Brain microvascular endothelial cell (primary cell): ENCODE measurements around the gene CFP.

Experiments
- DNase-seq: peaks from one replicate; pipeline ENCODE4 v3.0.0-alpha.2; 2020
- H3K27ac ChIP-seq: fragments of 250-450 bp; sonication (Bioruptor Pico); 2 replicates; pipeline ENCODE4 v1.5.1; 2020; ENCODE audit warnings: mild to moderate bottlenecking, moderate library complexity
- H3K27me3 ChIP-seq: fragments of 250-450 bp; sonication (Bioruptor Pico); replicated peaks from 2 replicates; pipeline ENCODE4 v1.5.1; 2020; ENCODE audit warnings: mild to moderate bottlenecking
- H3K36me3 ChIP-seq: fragments of 250-450 bp; sonication (Bioruptor Pico); replicated peaks from 2 replicates; pipeline ENCODE4 v1.5.1; 2020; ENCODE audit warnings: mild to moderate bottlenecking
- H3K4me3 ChIP-seq: 2 replicates; pipeline ENCODE4 v1.5.1; 2011; ENCODE audit warnings: low read depth, mild to moderate bottlenecking, control low read depth, low read length, moderate library complexity
- CTCF ChIP-seq: IDR thresholded peaks from 2 replicates; pipeline ENCODE4 v1.5.1; 2011; ENCODE audit warnings: low read depth, mild to moderate bottlenecking, moderate library complexity, low read length, control low read depth, inconsistent platforms; ENCODE audit errors: missing control alignments
- in situ Hi-C: cut with HindIII; loops from 2 replicates; pipeline ENCODE4 v1.10.0; 2017; ENCODE audit warnings: low sequenced_read_pairs, low pct_ligation_motif_present

Gene CFP

GRCh38 chrX:47618923-47619485 is 10.7 kb downstream of the CFP start:
- in situ Hi-C loops, result no loop called here
- no peak for TF ChIP-seq CTCF
- H3K4me3 ChIP-seq, result no peak overlapping the region
- no peak for DNase-seq
- no peaks in the 10 kb centered on the region for H3K27me3 ChIP-seq
- H3K36me3 ChIP-seq, result no peaks in the 10 kb centered on the region
- H3K27ac ChIP-seq, result no peak overlapping the region

GRCh38 chrX:47614618-47615017 is 15.1 kb downstream of the CFP start:
- Histone ChIP-seq H3K36me3 (no peaks in the 10 kb centered on the region), H3K27me3 (no peaks in the 10 kb centered on the region), H3K4me3 (no peak overlapping the region), H3K27ac (no peak overlapping the region)
- no peak for TF ChIP-seq CTCF
- DNase-seq, result no peak
- in situ Hi-C loops, result no loop called here

GRCh38 chrX:47613082-47613481 is 16.6 kb downstream of the CFP start:
- TF ChIP-seq CTCF, result no peak
- in situ Hi-C loops, result no loop called here

GRCh38 chrX:47612418-47612817 is 17.3 kb downstream of the CFP start:
- H3K36me3 ChIP-seq, result no peaks in the 10 kb centered on the region
- in situ Hi-C loops, result no loop called here
- no peak overlapping the region for H3K4me3 ChIP-seq
- DNase-seq, result no peak
- H3K27me3 ChIP-seq, result no peaks in the 10 kb centered on the region
- no peak for TF ChIP-seq CTCF
- H3K27ac ChIP-seq, result no peak overlapping the region

More at GRCh38 chrX:47613082-47613481, 16.6 kb downstream of the CFP start:
- Histone ChIP-seq H3K27ac (no peak overlapping the region), H3K27me3 (no peaks in the 10 kb centered on the region), H3K36me3 (no peaks in the 10 kb centered on the region), H3K4me3 (no peak overlapping the region)
- no peak for DNase-seq

- Histone ChIP-seq H3K4me3 (no peak overlapping the region), H3K27me3 (no peaks in the 10 kb centered on the region), H3K36me3 (no peaks in the 10 kb centered on the region), H3K27ac (no peak overlapping the region)
- TF ChIP-seq CTCF, result no peak
- DNase-seq, result no peak
- in situ Hi-C loops, result no loop called here
Measured at GRCh38 chrX:47611926-47612325, 17.8 kb downstream of the CFP start.

- Histone ChIP-seq H3K27ac (no peak overlapping the region), H3K36me3 (no peaks in the 10 kb centered on the region), H3K4me3 (no peak overlapping the region), H3K27me3 (no peaks in the 10 kb centered on the region)
- in situ Hi-C loops, result no loop called here
- TF ChIP-seq CTCF, result no peak
- no peak for DNase-seq
Measured at GRCh38 chrX:47611489-47611888, 18.2 kb downstream of the CFP start.
